ENCODE measurements around the gene MMP23B.

MMP23B gene

GRCh38 chr1:1599030-1599934 is 32.7 kb upstream of the MMP23B start:
- no peak for TF ChIP-seq ZNF274 (IDR thresholded peaks at IDR 0.05; ENCODE audit: low read depth, low read length)
- H3K4me3 ChIP-seq (ENCODE audit: low read length), result peak overlapping the region; percentile 15; the same call in 1 of the 2 replicates

GRCh38 chr1:1599935-1600860 is 31.8 kb upstream of the MMP23B start, which contains the start of gene FNDC10:
FNDC10 (minus strand) TSS chr1:1600135; CDS start chr1:1600015, 120 bp downstream.
- no peak for TF ChIP-seq ZNF274 (IDR thresholded peaks at IDR 0.05; ENCODE audit: low read depth, low read length)

GRCh38 chr1:1600861-1601563 is 31.0 kb upstream of the MMP23B start:
- TF ChIP-seq ZNF274 (IDR thresholded peaks at IDR 0.05; ENCODE audit: low read depth, low read length), result no peak
- H3K4me3 ChIP-seq (ENCODE audit: low read length), result no peak overlapping the region

More at GRCh38 chr1:1599935-1600860, 31.8 kb upstream of the MMP23B start, which contains the start of gene FNDC10:
- peak within 1 kb of the TSS; percentile 15; the same call in 1 of the 2 replicates for H3K4me3 ChIP-seq (ENCODE audit: low read length)

- no peak for TF ChIP-seq ZNF274 (IDR thresholded peaks at IDR 0.05; ENCODE audit: low read depth, low read length)
- H3K4me3 ChIP-seq (ENCODE audit: low read length), result no peak overlapping the region
These were observed 30.2 kb upstream of the MMP23B start for GRCh38 chr1:1601564-1602303.

- H3K4me3 ChIP-seq (ENCODE audit: low read length), result no peak overlapping the region
- no peak for TF ChIP-seq ZNF274 (IDR thresholded peaks at IDR 0.05; ENCODE audit: low read depth, low read length)
These were observed 29.5 kb upstream of the MMP23B start for GRCh38 chr1:1602304-1602967.

GRCh38 chr1:1602968-1603506 is 28.9 kb upstream of the MMP23B start:
- no peak for TF ChIP-seq ZNF274 (IDR thresholded peaks at IDR 0.05; ENCODE audit: low read depth, low read length)
- no peak overlapping the region for H3K4me3 ChIP-seq (ENCODE audit: low read length)

- TF ChIP-seq ZNF274 (IDR thresholded peaks at IDR 0.05; ENCODE audit: low read depth, low read length), result no peak
- no peak overlapping the region for H3K4me3 ChIP-seq (ENCODE audit: low read length)
These were observed 28.2 kb upstream of the MMP23B start for GRCh38 chr1:1603671-1604373.

- no peak for TF ChIP-seq ZNF274 (IDR thresholded peaks at IDR 0.05; ENCODE audit: low read depth, low read length)
- H3K4me3 ChIP-seq (ENCODE audit: low read length), result no peak overlapping the region
These were observed 27.5 kb upstream of the MMP23B start for GRCh38 chr1:1604374-1605033.

GRCh38 chr1:1605034-1605591 is 26.9 kb upstream of the MMP23B start:
- no peak for TF ChIP-seq ZNF274 (IDR thresholded peaks at IDR 0.05; ENCODE audit: low read depth, low read length)
- H3K4me3 ChIP-seq (ENCODE audit: low read length), result no peak overlapping the region

GRCh38 chr1:1605724-1606123 is 26.2 kb upstream of the MMP23B start:
- no peak overlapping the region for H3K4me3 ChIP-seq (ENCODE audit: low read length)
- TF ChIP-seq ZNF274 (IDR thresholded peaks at IDR 0.05; ENCODE audit: low read depth, low read length), result no peak

- H3K4me3 ChIP-seq (ENCODE audit: low read length), result no peak overlapping the region
- no peak for TF ChIP-seq ZNF274 (IDR thresholded peaks at IDR 0.05; ENCODE audit: low read depth, low read length)
These were observed 25.7 kb upstream of the MMP23B start for GRCh38 chr1:1606232-1606631.

All from GM08714 (cell line).